ENCODE data around the gene CSF1R. TPM values are rescaled to one million over a fixed set of nuclear protein-coding genes. Genes with fewer than 3 reads are reported as not detected.

Gene CSF1R
- total RNA-seq, 1 experiment from 2014 or later: 5.8 TPM

GRCh38 chr5:150077996-150078801 lies 8.2 kb downstream of the CSF1R start:
- no peak overlapping the region for H3K4me3 ChIP-seq (ENCODE audit: low read depth, low read length)
- BruUV-seq (replicated peaks): no TSS peak
- no peak for TF ChIP-seq CTCF (IDR thresholded peaks at IDR 0.05; ENCODE audit: insufficient read depth in 1 of 2, low read depth in 1 of 2, low read length in 1 of 2, severe bottlenecking in 1 of 2, unreplicated experiment in 1 of 2)
- Mint-ChIP-seq H3K9me3 (ENCODE audit: unreplicated experiment) (no peaks in the 10 kb centered on the region), H3K27me3 (ENCODE audit: insufficient read depth, unreplicated experiment) (no peaks in the 10 kb centered on the region), H3K27ac (ENCODE audit: unreplicated experiment) (no peak overlapping the region), H3K36me3 (ENCODE audit: insufficient read depth, unreplicated experiment) (no peaks in the 10 kb centered on the region), H3K4me3 (ENCODE audit: unreplicated experiment) (no peak overlapping the region), H3K4me1 (ENCODE audit: low read depth, unreplicated experiment) (peaks cover 5% of the 10 kb centered on the region)
- ChIA-PET POLR2A (no interaction called here), CTCF (no interaction called here)
- no peaks in the 10 kb centered on the region for H3K27me3 ChIP-seq (replicated peaks; ENCODE audit: control insufficient read depth, insufficient read depth, low read length)
- no peaks in the 10 kb centered on the region for H3K36me3 ChIP-seq (ENCODE audit: control insufficient read depth, insufficient read depth, low read length)
- no peaks in the 10 kb centered on the region for H3K4me1 ChIP-seq
- peak in 1 of 2 experiments; percentile 16 for DNase-seq
- no peaks in the 10 kb centered on the region for H3K9me3 ChIP-seq
- intact Hi-C loops (cut with micrococcal nuclease; ENCODE audit: unreplicated experiment): no loop called here

- no TSS peak for BruUV-seq (replicated peaks)
- Histone ChIP-seq H3K36me3 (ENCODE audit: control insufficient read depth, insufficient read depth, low read length) (no peaks in the 10 kb centered on the region), H3K4me1 (no peaks in the 10 kb centered on the region), H3K9me3 (no peaks in the 10 kb centered on the region), H3K4me3 (ENCODE audit: low read depth, low read length) (no peak overlapping the region), H3K27me3 (replicated peaks; ENCODE audit: control insufficient read depth, insufficient read depth, low read length) (no peaks in the 10 kb centered on the region)
- peak in 1 of 2 experiments; percentile 22 for DNase-seq
- intact Hi-C loops (cut with micrococcal nuclease; ENCODE audit: unreplicated experiment): no loop called here
- Mint-ChIP-seq H3K36me3 (ENCODE audit: insufficient read depth, unreplicated experiment) (no peaks in the 10 kb centered on the region), H3K27ac (ENCODE audit: unreplicated experiment) (no peak overlapping the region), H3K9me3 (ENCODE audit: unreplicated experiment) (no peaks in the 10 kb centered on the region), H3K4me3 (ENCODE audit: unreplicated experiment) (no peak overlapping the region), H3K4me1 (ENCODE audit: low read depth, unreplicated experiment) (peaks cover 5% of the 10 kb centered on the region), H3K27me3 (ENCODE audit: insufficient read depth, unreplicated experiment) (no peaks in the 10 kb centered on the region)
- ChIA-PET POLR2A (no interaction called here), CTCF (no interaction called here)
- no peak for TF ChIP-seq CTCF (IDR thresholded peaks at IDR 0.05; ENCODE audit: insufficient read depth in 1 of 2, low read depth in 1 of 2, low read length in 1 of 2, severe bottlenecking in 1 of 2, unreplicated experiment in 1 of 2)
Measured at GRCh38 chr5:150077060-150077459, 9.3 kb downstream of the CSF1R start.

GRCh38 chr5:150075806-150076205 lies 10.5 kb downstream of the CSF1R start:
- Mint-ChIP-seq H3K4me1 (ENCODE audit: low read depth, unreplicated experiment) (peaks cover 5% of the 10 kb centered on the region), H3K9me3 (ENCODE audit: unreplicated experiment) (no peaks in the 10 kb centered on the region), H3K27me3 (ENCODE audit: insufficient read depth, unreplicated experiment) (no peaks in the 10 kb centered on the region), H3K4me3 (ENCODE audit: unreplicated experiment) (no peak overlapping the region), H3K36me3 (ENCODE audit: insufficient read depth, unreplicated experiment) (no peaks in the 10 kb centered on the region), H3K27ac (ENCODE audit: unreplicated experiment) (no peak overlapping the region)
- H3K9me3 ChIP-seq: no peaks in the 10 kb centered on the region
- BruUV-seq (replicated peaks): no TSS peak
- no peaks in the 10 kb centered on the region for H3K4me1 ChIP-seq
- peak in 1 of 2 experiments; percentile 6 for TF ChIP-seq CTCF (IDR thresholded peaks at IDR 0.05; ENCODE audit: insufficient read depth in 1 of 2, low read depth in 1 of 2, low read length in 1 of 2, severe bottlenecking in 1 of 2, unreplicated experiment in 1 of 2)
- ChIA-PET CTCF (interaction anchor here (0.7 to 1.5 kb wide), 5 partner anchors 36 to 143 kb away, joined by 3 to 9 read pairs (median 3); no protein-coding TSS in a partner anchor), POLR2A (no interaction called here)
- no peaks in the 10 kb centered on the region for H3K27me3 ChIP-seq (replicated peaks; ENCODE audit: control insufficient read depth, insufficient read depth, low read length)
- no peaks in the 10 kb centered on the region for H3K36me3 ChIP-seq (ENCODE audit: control insufficient read depth, insufficient read depth, low read length)
- peak in 1 of 2 experiments; percentile 21 for DNase-seq
- H3K4me3 ChIP-seq (ENCODE audit: low read depth, low read length): no peak overlapping the region
- intact Hi-C loops (cut with micrococcal nuclease; ENCODE audit: unreplicated experiment): loop anchor here (1.0 kb wide), 1 partner anchor 46 kb away; no protein-coding TSS in a partner anchor
